Activated naive CD8-positive, alpha-beta T cell treated with anti-CD3 and anti-CD28 coated beads for 36 hours (primary cell): ENCODE results near the gene UBA6. TPM values are rescaled to one million over a fixed set of nuclear protein-coding genes. Genes with fewer than 3 reads are reported as not detected.
A peak's percentile ranks its signal among the peaks of the same experiment; 100 is the strongest.

Experiments used
- DNase-seq: peaks from one replicate; pipeline ENCODE4 v3.0.0; 2021
- H3K27ac Mint-ChIP-seq: one replicate; pipeline ENCODE4 v1.8.0; 2022; ENCODE audit warnings: mild to moderate bottlenecking, moderate library complexity, mixed read lengths
- H3K27me3 Mint-ChIP-seq: one replicate; pipeline ENCODE4 v1.8.0; 2022; ENCODE audit warnings: mild to moderate bottlenecking, mixed read lengths
- H3K36me3 Mint-ChIP-seq: one replicate; pipeline ENCODE4 v1.8.0; 2021; ENCODE audit warnings: mild to moderate bottlenecking, mixed read lengths
- H3K4me1 Mint-ChIP-seq: one replicate; pipeline ENCODE4 v1.8.0; 2021; ENCODE audit warnings: mixed read lengths
- H3K4me3 Mint-ChIP-seq: one replicate; pipeline ENCODE4 v1.8.0; 2022; ENCODE audit warnings: mild to moderate bottlenecking, moderate library complexity, mixed read lengths
- H3K9me3 Mint-ChIP-seq: one replicate; pipeline ENCODE4 v1.8.0; 2022; ENCODE audit warnings: mixed read lengths
- total RNA-seq, 2 experiments: library from RNA; stranded (reverse); gene quantifications; one replicate each; pipeline ENCODE4 v1.2.3, GENCODE V29; 2021

The UBA6 gene
- total RNA-seq, 2 experiments from 2014 or later, result 74.4 to 85.6 TPM

GRCh38 chr4:67593741-67594175, 107.2 kb downstream of the UBA6 start:
- Mint-ChIP-seq H3K27ac (no peak overlapping the region), H3K36me3 (peaks cover 3% of the 10 kb centered on the region), H3K9me3 (peaks cover 4% of the 10 kb centered on the region), H3K27me3 (no peaks in the 10 kb centered on the region), H3K4me1 (no peaks in the 10 kb centered on the region), H3K4me3 (no peak overlapping the region)
- DNase-seq, result no peak

DNA sequence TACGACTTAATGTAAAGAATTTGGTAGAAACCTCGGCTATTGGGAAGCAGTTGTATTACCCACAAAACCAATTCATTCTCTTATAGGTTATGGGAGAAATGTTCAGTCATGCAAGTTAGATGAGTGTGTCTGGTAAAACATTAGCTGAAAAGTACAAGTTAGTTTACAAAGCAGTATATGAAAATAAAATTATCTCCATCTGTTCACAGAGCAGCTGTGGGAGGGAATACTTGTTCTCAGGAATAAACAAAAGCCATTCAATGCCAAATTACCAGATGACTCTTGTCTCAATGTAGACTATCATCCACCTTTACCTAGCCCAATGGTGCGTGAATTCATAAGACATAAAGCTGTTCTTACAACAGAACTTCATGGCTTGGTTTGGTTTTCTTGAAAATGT, 113.8 kb downstream of the UBA6 start:
- H3K36me3 Mint-ChIP-seq, result peaks cover 2% of the 10 kb centered on the region
- DNase-seq, result no peak
- H3K27ac Mint-ChIP-seq, result no peak overlapping the region
- H3K4me1 Mint-ChIP-seq, result peaks cover 2% of the 10 kb centered on the region
- no peak overlapping the region for H3K4me3 Mint-ChIP-seq
- peaks cover 1% of the 10 kb centered on the region for H3K9me3 Mint-ChIP-seq
- H3K27me3 Mint-ChIP-seq, result no peaks in the 10 kb centered on the region

- H3K9me3 Mint-ChIP-seq, result peaks cover 2% of the 10 kb centered on the region
- H3K4me3 Mint-ChIP-seq, result no peak overlapping the region
- peaks cover 20% of the 10 kb centered on the region for H3K4me1 Mint-ChIP-seq
- no peak for DNase-seq
- H3K36me3 Mint-ChIP-seq, result peaks cover 10% of the 10 kb centered on the region
- no peaks in the 10 kb centered on the region for H3K27me3 Mint-ChIP-seq
- no peak overlapping the region for H3K27ac Mint-ChIP-seq
Measured at GRCh38 chr4:67584496-67584895, 116.5 kb downstream of the UBA6 start.

DNA sequence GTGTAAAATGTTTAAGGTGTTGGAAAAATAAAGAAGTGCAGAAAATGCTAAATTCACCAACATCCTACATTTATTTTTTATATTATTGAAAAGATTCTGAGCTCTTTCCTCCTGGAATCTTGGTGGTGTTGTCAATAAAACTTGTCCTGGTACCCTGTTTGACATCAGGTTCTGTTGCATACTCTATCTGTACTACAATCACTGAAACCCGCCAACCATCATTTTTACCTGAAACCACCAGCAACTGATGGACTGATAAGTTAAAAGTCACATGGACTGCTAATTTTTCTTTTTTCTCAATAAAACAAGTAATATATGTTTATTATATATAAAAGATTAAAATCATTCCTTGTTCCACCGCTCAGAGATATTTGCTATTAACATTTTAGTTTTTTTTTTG, 119.0 kb downstream of the UBA6 start:
- Mint-ChIP-seq H3K4me3 (no peak overlapping the region), H3K4me1 (peaks cover 29% of the 10 kb centered on the region), H3K27ac (no peak overlapping the region), H3K36me3 (peaks cover 20% of the 10 kb centered on the region), H3K9me3 (peaks cover 8% of the 10 kb centered on the region), H3K27me3 (no peaks in the 10 kb centered on the region)
- no peak for DNase-seq

GRCh38 chr4:67581208-67581857, 119.6 kb downstream of the UBA6 start:
- Mint-ChIP-seq H3K27me3 (no peaks in the 10 kb centered on the region), H3K4me3 (peak overlapping the region; percentile 20), H3K9me3 (peaks cover 8% of the 10 kb centered on the region), H3K4me1 (peaks cover 29% of the 10 kb centered on the region), H3K36me3 (peaks cover 20% of the 10 kb centered on the region), H3K27ac (peak overlapping the region; percentile 89)
- DNase-seq, result no peak

GRCh38 chr4:67580577-67580976, 120.4 kb downstream of the UBA6 start:
- peaks cover 8% of the 10 kb centered on the region for H3K9me3 Mint-ChIP-seq
- DNase-seq, result peak; percentile 12
- no peaks in the 10 kb centered on the region for H3K27me3 Mint-ChIP-seq
- H3K4me3 Mint-ChIP-seq, result peak overlapping the region; percentile 37
- peak overlapping the region; percentile 89 for H3K27ac Mint-ChIP-seq
- peaks cover 23% of the 10 kb centered on the region for H3K36me3 Mint-ChIP-seq
- peaks cover 34% of the 10 kb centered on the region for H3K4me1 Mint-ChIP-seq

GRCh38 chr4:67576538-67576937, 124.4 kb downstream of the UBA6 start:
- Mint-ChIP-seq H3K36me3 (peaks cover 21% of the 10 kb centered on the region), H3K4me1 (peaks cover 42% of the 10 kb centered on the region), H3K4me3 (no peak overlapping the region), H3K27ac (peak overlapping the region; percentile 44), H3K27me3 (no peaks in the 10 kb centered on the region), H3K9me3 (peaks cover 8% of the 10 kb centered on the region)
- no peak for DNase-seq

- Mint-ChIP-seq H3K36me3 (peaks cover 19% of the 10 kb centered on the region), H3K4me3 (peak overlapping the region; percentile 66), H3K4me1 (peaks cover 37% of the 10 kb centered on the region), H3K9me3 (peaks cover 8% of the 10 kb centered on the region), H3K27ac (peak overlapping the region; percentile 70), H3K27me3 (no peaks in the 10 kb centered on the region)
- DNase-seq, result no peak
Measured at GRCh38 chr4:67576059-67576466, 124.9 kb downstream of the UBA6 start.

DNA sequence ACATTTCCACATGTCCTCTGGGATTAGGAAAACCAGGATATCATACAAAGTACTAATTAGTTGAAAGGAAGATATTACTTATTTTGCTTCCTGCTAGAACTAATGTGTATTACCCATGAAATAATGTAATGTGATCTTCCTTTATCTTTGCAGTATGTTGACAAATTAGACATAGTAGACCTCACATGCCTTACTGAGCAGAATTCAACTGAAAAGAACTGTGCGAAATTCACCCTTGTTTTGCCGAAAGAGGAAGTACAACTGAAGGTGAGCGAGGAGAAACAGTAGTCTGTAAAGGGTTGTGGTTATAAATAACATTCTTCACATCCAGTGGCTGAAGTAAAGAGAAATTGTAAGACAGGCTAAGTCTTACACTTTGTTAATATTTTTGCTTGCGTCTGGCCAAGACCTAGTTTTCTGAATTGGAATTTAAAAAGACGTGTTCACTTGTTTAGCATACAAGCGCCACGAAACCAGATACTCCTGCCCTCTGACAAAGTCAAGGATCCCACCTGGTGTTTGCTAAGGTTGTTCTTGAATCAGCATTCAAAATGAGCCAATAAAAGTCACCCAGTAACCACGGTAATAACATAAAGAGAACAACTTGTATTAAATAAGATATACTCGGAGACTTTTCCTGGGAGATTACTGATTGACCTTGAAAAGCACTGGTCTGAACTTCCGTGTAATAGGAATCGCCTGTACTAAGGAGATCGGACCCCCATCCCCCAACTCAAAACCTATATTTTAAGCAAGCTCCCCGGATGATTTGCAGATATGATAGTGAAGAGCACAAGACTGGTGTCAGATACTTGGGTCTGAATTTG, 125.5 kb downstream of the UBA6 start:
- Mint-ChIP-seq H3K4me3 (peak overlapping the region; percentile 66), H3K27me3 (no peaks in the 10 kb centered on the region), H3K9me3 (peaks cover 8% of the 10 kb centered on the region), H3K27ac (peak overlapping the region; percentile 70), H3K4me1 (peaks cover 31% of the 10 kb centered on the region), H3K36me3 (peaks cover 14% of the 10 kb centered on the region)
- no peak for DNase-seq

DNA sequence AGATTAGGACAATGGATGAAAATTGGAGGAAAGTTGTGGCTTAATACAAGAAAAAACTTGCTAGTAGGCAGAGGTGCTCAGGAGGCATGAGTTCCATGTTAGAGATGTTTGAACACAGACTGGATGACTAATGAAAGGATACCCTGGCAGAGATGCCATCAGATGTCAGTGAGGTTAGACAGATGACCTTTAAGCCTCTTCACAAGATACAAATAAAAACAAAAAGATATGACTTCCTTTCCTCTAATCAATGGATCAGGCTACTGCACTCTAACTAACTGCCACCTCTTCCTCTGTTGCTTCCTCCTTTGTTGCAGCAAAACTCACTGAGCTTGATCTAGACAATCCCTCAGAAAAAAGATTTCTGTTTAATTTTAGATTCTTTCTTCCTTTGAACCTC, 127.8 kb downstream of the UBA6 start:
- Mint-ChIP-seq H3K36me3 (peaks cover 6% of the 10 kb centered on the region), H3K9me3 (peaks cover under 1% of the 10 kb centered on the region), H3K27ac (no peak overlapping the region), H3K4me3 (no peak overlapping the region), H3K27me3 (no peaks in the 10 kb centered on the region), H3K4me1 (peaks cover 28% of the 10 kb centered on the region)
- DNase-seq, result no peak

DNA sequence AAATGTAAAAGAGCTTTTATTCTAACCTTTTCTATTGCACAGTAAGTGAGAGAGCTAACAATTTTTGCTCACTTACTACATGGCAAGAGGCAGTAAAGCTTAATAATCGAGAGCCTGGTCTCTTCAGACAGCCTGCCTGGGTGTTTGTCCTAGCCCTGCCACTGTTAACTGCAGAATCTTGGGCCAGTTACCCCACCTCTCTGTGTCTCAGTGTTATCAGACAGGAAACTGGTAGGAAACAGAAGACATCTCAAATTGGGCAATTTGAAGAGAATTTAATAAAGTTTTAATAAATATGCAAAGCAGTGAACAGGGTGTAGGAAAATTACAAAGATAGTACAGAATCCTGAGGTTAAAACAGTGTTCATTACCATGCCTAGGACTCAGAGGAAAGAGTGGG, 129.0 kb downstream of the UBA6 start:
- Mint-ChIP-seq H3K27me3 (no peaks in the 10 kb centered on the region), H3K4me1 (peaks cover 21% of the 10 kb centered on the region), H3K27ac (no peak overlapping the region), H3K9me3 (no peaks in the 10 kb centered on the region), H3K36me3 (peaks cover 3% of the 10 kb centered on the region), H3K4me3 (no peak overlapping the region)
- no peak for DNase-seq

GRCh38 chr4:67570537-67570936, 130.4 kb downstream of the UBA6 start:
- no peaks in the 10 kb centered on the region for H3K27me3 Mint-ChIP-seq
- H3K27ac Mint-ChIP-seq, result peak overlapping the region; percentile 9
- peaks cover 14% of the 10 kb centered on the region for H3K4me1 Mint-ChIP-seq
- no peak overlapping the region for H3K4me3 Mint-ChIP-seq
- H3K9me3 Mint-ChIP-seq, result no peaks in the 10 kb centered on the region
- no peaks in the 10 kb centered on the region for H3K36me3 Mint-ChIP-seq
- no peak for DNase-seq

DNA sequence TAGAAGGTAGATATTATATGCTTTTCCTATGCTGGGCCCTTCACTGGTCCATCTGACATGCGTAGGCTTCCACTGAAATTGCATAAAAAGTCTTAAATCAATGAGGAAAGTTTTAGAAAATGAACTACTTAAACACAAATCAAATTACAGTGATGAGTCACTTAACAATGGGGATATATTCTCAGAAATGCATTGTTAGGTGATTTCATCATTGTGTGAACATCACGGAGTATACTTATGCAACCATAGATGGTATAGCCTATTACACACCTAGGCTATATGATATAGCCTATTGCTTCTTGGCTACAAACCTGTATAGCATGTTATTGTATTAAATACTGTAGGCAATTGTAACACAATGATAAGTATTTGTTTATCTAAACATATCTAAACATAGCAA, 132.1 kb downstream of the UBA6 start:
- Mint-ChIP-seq H3K36me3 (no peaks in the 10 kb centered on the region), H3K9me3 (no peaks in the 10 kb centered on the region), H3K4me3 (no peak overlapping the region), H3K27me3 (no peaks in the 10 kb centered on the region), H3K27ac (no peak overlapping the region), H3K4me1 (peaks cover 6% of the 10 kb centered on the region)
- no peak for DNase-seq

DNA sequence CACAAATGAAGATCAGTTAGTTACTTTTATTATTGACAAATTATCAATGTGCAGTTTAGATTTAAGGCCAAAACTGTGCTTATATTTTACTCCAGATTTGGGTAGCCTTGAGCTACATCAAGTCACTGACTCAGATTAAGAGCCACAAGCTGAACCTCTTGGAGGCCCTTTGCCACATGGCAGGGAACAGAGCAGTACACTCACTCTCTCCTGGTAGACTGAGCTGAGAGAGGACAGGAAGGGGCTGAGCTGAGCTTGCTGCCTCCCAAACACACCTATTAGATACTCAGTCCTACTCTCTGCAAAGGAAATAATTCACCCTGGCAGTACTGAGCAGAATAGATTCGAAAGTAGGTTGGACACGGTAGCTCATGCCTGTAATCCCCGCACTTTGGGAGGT, 134.6 kb downstream of the UBA6 start:
- H3K4me3 Mint-ChIP-seq, result no peak overlapping the region
- peaks cover 2% of the 10 kb centered on the region for H3K36me3 Mint-ChIP-seq
- no peaks in the 10 kb centered on the region for H3K9me3 Mint-ChIP-seq
- no peaks in the 10 kb centered on the region for H3K27me3 Mint-ChIP-seq
- DNase-seq, result no peak
- H3K27ac Mint-ChIP-seq, result no peak overlapping the region
- H3K4me1 Mint-ChIP-seq, result no peaks in the 10 kb centered on the region

DNA sequence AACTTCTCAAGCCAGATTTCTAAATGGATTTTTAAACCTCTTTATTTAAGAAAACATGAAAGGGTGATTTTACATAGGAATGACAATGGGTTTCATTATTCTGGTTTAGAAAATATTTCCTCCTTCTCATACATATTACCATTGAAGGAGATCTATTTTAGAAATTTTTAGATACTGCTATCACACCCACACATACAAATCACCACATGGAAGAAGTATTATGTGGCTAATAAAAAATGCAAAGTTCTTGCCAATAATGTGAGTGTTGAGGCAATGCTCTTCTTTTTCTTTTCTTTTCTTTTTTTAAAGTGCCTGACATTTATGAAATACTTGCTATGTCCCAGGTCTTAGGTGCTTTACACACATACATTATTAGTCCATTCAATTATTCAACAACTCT, 135.7 kb downstream of the UBA6 start:
- no peak for DNase-seq
- no peak overlapping the region for H3K27ac Mint-ChIP-seq
- H3K36me3 Mint-ChIP-seq, result peaks cover 2% of the 10 kb centered on the region
- no peak overlapping the region for H3K4me3 Mint-ChIP-seq
- no peaks in the 10 kb centered on the region for H3K9me3 Mint-ChIP-seq
- H3K27me3 Mint-ChIP-seq, result no peaks in the 10 kb centered on the region
- no peaks in the 10 kb centered on the region for H3K4me1 Mint-ChIP-seq
